H1 (cell line): ENCODE measurements around the gene CCNA1. TPM values are rescaled to one million over a fixed set of nuclear protein-coding genes. Genes with fewer than 3 reads are reported as not detected.

Experiments used
- CBX5 ChIP-seq: fragments of 300-800, 300-1000 bp; sonication (generic); IDR thresholded peaks from 2 replicates; pipeline ENCODE4 v1.7.1; 2016; ENCODE audit warnings: antibody characterized with exemption, low read length, low read depth
- JUND ChIP-seq: IDR thresholded peaks from 2 replicates; pipeline ENCODE4 v1.6.1; 2011; ENCODE audit warnings: mild to moderate bottlenecking, improper control_type of control experiment, low read length
- KDM1A ChIP-seq: fragments of 200-600, 300-600 bp; sonication (generic); IDR thresholded peaks from 2 replicates; pipeline ENCODE4 v1.7.1; 2016; ENCODE audit warnings: mild to moderate bottlenecking, low read length, borderline replicate concordance
- KDM4A ChIP-seq: IDR thresholded peaks from one replicate; pipeline ENCODE4 v1.7.1; 2012; ENCODE audit warnings: low read depth, mild to moderate bottlenecking, moderate library complexity, low read length, inconsistent platforms; ENCODE audit not compliant: severe bottlenecking
- SAP30 ChIP-seq: fragments of 300-600 bp; sonication (generic); IDR thresholded peaks from 2 replicates; pipeline ENCODE4 v1.7.1; 2012; ENCODE audit warnings: low read length, moderate library complexity, mild to moderate bottlenecking, inconsistent platforms; ENCODE audit not compliant: insufficient read depth, insufficient replicate concordance
- SIN3A ChIP-seq, 2 experiments: IDR thresholded peaks in 1 of 2; conservative IDR thresholded peaks in 1 of 2; 2 replicates each; pipeline ENCODE4 v1.6.1; 2011 to 2012; ENCODE audit warnings: low read length in 2 of 2, improper control_type of control experiment in 1 of 2, low read depth in 1 of 2, mild to moderate bottlenecking in 1 of 2
- polyA plus RNA-seq, 7 experiments: library from polyadenylated mRNA; depleted of rRNA in 3 of 7; stranded (reverse) in 5 of 7; unstranded in 2 of 7; fragments of >200 nt in 5 of 7; fragments of 200-250 nt in 2 of 7; gene quantifications; 1 replicate in 5 of 7; 2 replicates in 1 of 7; 4 replicates in 1 of 7; pipeline versions ENCODE4 v1.2.1 to v1.2.3, GENCODE V29; 2011 to 2013; ENCODE audit warnings: missing spikeins in 2 of 7, mixed read lengths in 2 of 7
- total RNA-seq: library from RNA; stranded (reverse); fragmentation: NEBNext Ultra II Directional; extraction: Animal tissue kit (Norgen Biotek cat#: 25700); gene quantifications from 2 replicates; pipeline ENCODE4 v1.2.1, GENCODE V29; 2021

Gene CCNA1
- total and polyA plus RNA-seq, 2 of the 8 experiments (the other 6 are each of a cell fraction or from before 2014, with no cell fraction given), result 2.2 to 4.1 TPM

- TF ChIP-seq SIN3A (conservative IDR thresholded peaks at IDR 0.05 in 1 of 2, IDR thresholded peaks at IDR 0.05 in 1 of 2; ENCODE audit: low read depth in 1 of 2, low read length in 2 of 2) (no peak), JUND (no peak), CBX5 (no peak), KDM4A (no peak), SAP30 (no peak), KDM1A (no peak)
- TF ChIP-seq, all 59 proteins: peak for 0
Measured at GRCh38 chr13:36445891-36446351, 13.6 kb downstream of the CCNA1 start (continued).
